ENCODE results near the gene SERPINE1.
A peak's percentile ranks its signal among the peaks of the same experiment; 100 is the strongest.
"Not testable (repeated sequence)": the region's sequence is repeated elsewhere in the genome, so short reads cannot be mapped to it uniquely, and the experiment has no call there.

The SERPINE1 gene

GRCh38 chr7:101126651-101127459 is at the start of gene SERPINE1:
Gene SERPINE1 (plus strand): TSS chr7:101127104. CDS start chr7:101128394, 1,290 bp downstream.
- peak; percentile 89 for DNase-seq

GRCh38 chr7:101077303-101078086 is 49.4 kb upstream of the SERPINE1 start:
- peak; percentile 82 for DNase-seq

- DNase-seq, result no peak
Observed at GRCh38 chr7:101081432-101081831, 45.5 kb upstream of the SERPINE1 start.

GRCh38 chr7:101084865-101085161 is 42.1 kb upstream of the SERPINE1 start:
- DNase-seq, result no peak

DNA sequence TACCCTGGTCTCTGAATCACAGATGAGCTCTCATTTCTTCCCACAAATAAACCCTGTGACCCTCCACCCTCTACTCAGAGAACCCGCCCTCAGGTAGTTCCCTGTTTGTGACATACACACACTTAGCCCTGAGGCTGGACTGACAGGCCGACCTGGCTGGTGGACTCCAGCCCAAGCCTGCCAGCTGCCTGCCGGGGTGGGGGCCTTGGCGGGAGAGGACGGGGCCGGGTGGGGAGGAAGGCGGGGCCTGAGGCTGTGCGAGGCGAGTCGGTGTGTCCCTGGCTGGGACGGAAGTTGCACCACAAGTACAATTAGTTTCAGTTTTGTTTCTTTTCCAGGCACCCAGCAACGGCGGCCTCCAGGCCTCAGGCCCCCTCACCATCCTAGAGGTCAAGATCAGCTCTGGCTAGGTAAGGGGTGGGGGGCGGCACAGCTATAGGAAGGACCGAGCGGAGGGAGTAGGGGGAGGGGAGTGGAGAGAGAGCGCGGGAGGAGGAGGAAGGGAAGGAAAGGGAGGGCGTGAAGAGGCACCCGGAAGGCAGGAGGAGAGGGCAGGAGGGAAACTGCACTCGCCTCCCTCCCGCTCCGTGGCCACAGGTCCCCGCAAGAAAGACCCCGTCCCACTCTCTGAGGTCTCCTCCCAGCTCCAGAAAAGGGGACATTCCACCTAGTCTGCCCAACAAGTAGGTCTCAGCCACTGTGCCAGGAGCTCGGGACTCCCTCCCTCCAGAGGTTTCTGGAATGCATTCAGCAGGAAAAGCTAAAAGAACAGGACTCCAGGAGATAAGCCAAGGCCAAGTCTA is 41.5 kb upstream of the SERPINE1 start, which contains the start of gene TRIM56:
TSS of gene TRIM56 (plus strand) at position 320 of the 803 bp plus-strand sequence. CDS start 1,832 bp downstream, outside the sequence.
- peak; percentile 90 for DNase-seq

- DNase-seq, result no peak
Observed at GRCh38 chr7:101087334-101088068, 39.4 kb upstream of the SERPINE1 start.

- no peak for DNase-seq
Observed at GRCh38 chr7:101088069-101088425, 38.9 kb upstream of the SERPINE1 start.

- DNase-seq, result no peak
Observed at GRCh38 chr7:101088858-101089529, 37.9 kb upstream of the SERPINE1 start.

GRCh38 chr7:101089876-101090275 is 37.0 kb upstream of the SERPINE1 start:
- DNase-seq, result no peak

GRCh38 chr7:101092266-101092905 is 34.5 kb upstream of the SERPINE1 start:
- DNase-seq, result not testable (repeated sequence)

DNA sequence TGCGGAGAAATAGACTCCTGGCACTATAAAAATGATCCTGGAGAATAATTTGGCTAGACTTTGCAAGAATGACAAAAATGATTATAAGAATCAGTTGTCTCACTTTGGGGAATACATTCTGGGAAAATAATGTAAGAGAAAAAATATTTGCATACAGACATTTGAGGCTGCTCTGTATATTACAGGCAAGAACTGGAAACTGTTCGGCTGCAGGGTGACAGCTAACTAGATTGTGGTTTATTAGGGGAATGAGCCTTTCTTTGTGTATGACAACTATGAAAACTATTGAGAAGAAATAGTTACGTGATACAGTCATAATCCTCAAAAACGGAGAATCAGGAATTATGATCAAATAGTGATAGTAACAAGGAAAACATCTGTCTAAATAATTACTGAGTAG is 33.0 kb upstream of the SERPINE1 start:
- DNase-seq, result no peak

DNA sequence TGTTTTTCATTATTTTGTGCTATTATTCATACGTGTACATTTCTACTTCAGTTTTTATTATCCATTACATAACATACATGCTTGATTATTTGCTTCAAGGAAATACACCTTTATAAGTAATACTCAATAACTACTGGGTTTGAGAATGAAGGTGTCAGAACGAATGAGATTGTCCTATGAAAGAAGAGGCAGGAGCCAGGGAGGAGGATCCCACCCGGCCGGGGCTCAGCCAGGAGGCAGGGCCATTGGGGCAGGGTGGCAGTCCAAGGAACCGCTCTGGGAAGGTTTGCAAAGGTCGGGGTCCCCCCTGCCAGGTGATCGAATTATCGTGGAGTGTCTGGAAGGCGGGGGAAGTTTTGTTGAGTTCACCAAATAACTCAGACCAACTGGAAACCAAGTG is 32.5 kb upstream of the SERPINE1 start:
- DNase-seq, result no peak

- no peak for DNase-seq
Observed at GRCh38 chr7:101094791-101095375, 32.0 kb upstream of the SERPINE1 start.

- no peak for DNase-seq
Observed at GRCh38 chr7:101096331-101096956, 30.5 kb upstream of the SERPINE1 start.

DNA sequence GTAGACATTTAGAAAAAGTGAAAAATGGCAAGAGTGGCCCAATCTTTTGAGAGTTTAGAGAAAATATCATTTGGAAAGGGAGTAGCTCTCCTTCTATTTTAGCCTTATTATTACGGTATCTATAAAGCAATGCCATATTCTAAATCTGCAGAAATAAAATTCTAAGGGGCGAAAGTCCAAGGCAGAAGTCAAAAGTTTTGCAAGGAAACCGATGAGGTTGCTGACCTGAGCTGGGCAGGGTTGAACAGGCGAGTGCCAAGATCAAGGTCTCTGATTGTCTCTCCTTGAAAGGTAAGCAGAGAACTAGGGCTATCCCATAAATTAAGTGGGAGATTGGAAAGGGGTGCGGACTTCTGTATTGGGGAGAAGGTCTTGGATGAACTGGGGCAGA is 30.0 kb upstream of the SERPINE1 start:
- DNase-seq, result no peak

DNA sequence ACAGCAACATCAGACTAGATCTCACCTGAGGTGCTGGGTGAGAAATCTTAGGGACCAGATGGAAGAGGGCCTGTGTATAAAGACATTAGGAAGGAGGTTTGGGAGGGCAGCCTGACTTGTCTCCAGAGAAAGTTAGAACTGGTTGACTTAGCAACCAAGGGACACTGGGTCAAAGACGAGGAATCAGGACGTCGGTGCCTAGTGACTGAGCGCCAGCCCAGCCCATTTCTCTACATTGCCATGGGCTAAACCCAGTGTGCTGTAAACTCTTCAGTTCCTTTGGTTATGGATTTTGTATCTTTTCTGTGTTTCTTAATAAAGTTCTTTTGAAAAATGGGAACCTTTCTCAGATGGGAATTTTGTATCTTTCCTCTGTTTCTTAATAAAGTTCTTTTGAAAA is 29.3 kb upstream of the SERPINE1 start:
- DNase-seq, result no peak

DNA sequence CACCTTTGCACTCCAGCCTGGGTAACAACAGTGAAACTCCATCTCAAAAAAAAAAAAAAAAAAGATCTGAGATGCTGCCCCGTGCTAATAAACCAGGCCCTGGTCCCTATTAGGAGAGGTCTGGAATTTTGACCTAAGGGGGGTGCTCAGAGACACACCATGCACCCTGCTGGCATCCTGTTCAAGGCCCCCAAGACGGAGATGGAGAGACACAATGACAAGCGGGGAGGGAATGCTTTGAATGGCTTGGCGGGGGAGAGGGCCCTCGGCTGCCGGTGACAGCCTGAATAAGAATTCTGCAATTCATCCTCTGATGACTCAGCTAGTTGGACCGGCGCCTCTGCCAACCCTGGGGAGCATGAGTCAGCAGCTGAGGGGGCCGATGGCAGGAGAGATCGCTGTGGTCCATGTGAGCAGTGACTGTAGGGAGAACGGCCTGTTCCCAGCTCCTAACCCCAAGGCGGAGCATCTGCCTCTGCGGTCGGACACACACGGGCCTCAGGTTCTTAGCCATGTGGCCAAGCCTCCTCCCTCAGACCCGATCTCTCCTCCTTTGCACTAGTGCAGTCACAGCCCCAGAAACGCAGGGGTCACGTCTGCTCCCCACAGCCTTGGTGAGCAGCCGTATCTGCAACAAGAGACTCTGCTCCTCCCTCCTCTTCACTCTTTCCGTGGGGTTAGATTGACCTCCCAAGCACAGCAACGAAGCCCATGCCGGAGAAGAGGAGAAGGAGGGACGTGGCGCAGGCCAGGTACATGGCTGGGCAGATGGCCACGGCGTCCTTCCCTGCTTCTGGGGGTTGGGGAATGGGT is 26.7 kb upstream of the SERPINE1 start:
- peak; percentile 90 for DNase-seq

DNA sequence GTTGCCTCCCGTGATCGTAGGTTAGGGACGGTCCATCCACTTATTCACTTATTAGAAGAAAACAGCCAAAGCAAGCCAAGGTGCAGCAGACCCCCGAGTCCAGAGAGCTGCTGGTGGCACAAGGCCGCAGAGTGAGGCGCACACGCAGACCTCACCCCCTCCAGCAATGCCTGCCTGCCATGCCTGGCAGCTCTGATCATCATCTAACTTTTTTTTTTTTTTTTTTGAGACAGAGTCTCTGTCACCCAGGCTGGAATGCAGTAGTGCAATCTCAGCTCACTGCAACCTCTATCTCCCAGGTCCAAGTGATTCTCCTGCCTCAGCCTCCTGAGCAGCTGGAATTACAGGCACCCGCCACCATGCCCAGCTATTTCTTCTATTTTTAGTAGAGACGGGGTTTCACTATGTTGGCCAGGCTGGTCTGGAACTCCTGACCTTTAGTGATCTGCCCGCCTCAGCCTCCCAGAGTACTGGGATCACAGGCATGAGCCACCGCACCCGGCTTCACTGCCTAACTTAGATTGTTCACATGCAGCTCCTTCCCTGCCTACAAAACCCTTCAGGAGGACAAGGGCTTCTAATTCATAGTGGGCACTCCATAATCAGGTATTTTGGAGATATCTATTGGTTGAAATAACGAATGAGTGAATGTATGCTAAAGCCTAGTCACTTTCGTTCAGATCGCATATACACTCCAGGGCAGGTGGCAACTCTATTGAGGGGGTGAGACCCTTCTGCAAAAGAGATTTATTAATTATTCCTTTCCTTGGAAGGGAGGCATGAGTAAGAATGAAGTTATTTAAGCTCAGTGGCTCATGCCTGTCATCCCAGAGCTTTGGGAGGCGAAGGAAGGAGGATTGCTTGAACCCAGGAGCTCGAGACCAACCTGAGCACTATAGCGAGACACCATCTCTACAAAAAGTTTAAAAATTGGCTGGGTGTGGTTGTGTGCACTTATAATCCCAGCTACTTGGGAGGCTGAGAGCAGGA is 25.8 kb upstream of the SERPINE1 start:
- DNase-seq, result no peak
